GM23248 (cell line): ENCODE measurements around the gene PLVAP.

ENCODE experiments used
- EZH2 ChIP-seq: fragments of 200-600 bp; sonication (generic); IDR thresholded peaks from 2 replicates; pipeline ENCODE4 v1.6.1; 2018; ENCODE audit warnings: antibody characterized with exemption, mild to moderate bottlenecking; ENCODE audit not compliant: insufficient read depth, poor library complexity, severe bottlenecking
- EZH2phosphoT487 ChIP-seq: fragments of 200-600 bp; sonication (generic); IDR thresholded peaks from 2 replicates; pipeline ENCODE4 v1.6.1; 2018; ENCODE audit warnings: antibody characterized with exemption, moderate library complexity, mild to moderate bottlenecking, low read depth; ENCODE audit not compliant: insufficient read depth

DNA sequence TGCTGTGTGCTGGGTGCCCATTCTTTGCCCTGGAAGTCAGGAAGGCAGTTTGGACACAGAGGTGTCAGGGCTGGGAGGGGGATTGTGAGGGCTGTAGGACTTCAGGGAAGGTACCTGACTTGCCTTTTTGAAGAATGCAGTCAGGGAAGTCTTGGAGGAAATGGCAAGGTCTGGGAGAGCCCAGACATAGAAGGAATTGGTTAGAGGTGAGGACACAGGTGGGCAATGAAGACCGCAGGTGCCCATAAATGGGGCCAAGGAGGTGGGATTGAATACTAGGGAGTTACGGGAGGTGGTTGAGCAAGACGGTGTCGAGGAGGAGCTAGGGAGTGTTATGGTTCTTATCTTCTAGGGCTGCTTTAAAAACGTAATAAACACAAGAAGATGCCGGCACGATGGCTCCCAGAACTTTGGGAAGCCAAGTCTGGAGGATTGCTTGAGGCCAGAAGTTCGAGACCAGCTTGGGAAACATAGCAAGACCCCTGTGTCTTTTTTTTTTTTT, 69.2 kb downstream of the PLVAP start:
- TF ChIP-seq EZH2, result no peak
- TF ChIP-seq EZH2phosphoT487, result no peak
